ENCODE data around the gene SKI. TPM values are rescaled to one million over a fixed set of nuclear protein-coding genes. Genes with fewer than 3 reads are reported as not detected.
"Not testable (repeated sequence)": the region's sequence is repeated elsewhere in the genome, so short reads cannot be mapped to it uniquely, and the experiment has no call there.

Gene SKI
- total RNA-seq, 1 donor from 2014 or later, result 38.5 TPM

- ATAC-seq, result no peak
- intact Hi-C loops (cut with DNase I), result loop anchor here (5.0 kb wide), 1 partner anchor 65 kb away; no protein-coding TSS in a partner anchor
Measured at GRCh38 chr1:2317230-2318065, 89.3 kb downstream of the SKI start.

GRCh38 chr1:2318314-2319278 lies 90.5 kb downstream of the SKI start:
- intact Hi-C loops (cut with DNase I), result loop anchor here (5.0 kb wide), 1 partner anchor 64 kb away; no protein-coding TSS in a partner anchor

More at GRCh38 chr1:2317230-2318065, 89.3 kb downstream of the SKI start:
- no peak for DNase-seq (ENCODE audit: missing footprints)

GRCh38 chr1:2319291-2319690 lies 91.2 kb downstream of the SKI start:
- ATAC-seq (no peak), DNase-seq (ENCODE audit: missing footprints) (no peak)
- intact Hi-C loops (cut with DNase I), result loop anchor here (5.0 kb wide), 1 partner anchor 63 kb away; no protein-coding TSS in a partner anchor

More at GRCh38 chr1:2318314-2319278, 90.5 kb downstream of the SKI start:
- DNase-seq (ENCODE audit: missing footprints) (no peak), ATAC-seq (no peak)

GRCh38 chr1:2320006-2320405 lies 91.9 kb downstream of the SKI start:
- no peak for ATAC-seq
- intact Hi-C loops (cut with DNase I), result no loop called here
- no peak for DNase-seq (ENCODE audit: missing footprints)

GRCh38 chr1:2320760-2321667 lies 92.9 kb downstream of the SKI start:
- DNase-seq (ENCODE audit: missing footprints) (no peak), ATAC-seq (no peak)
- intact Hi-C loops (cut with DNase I), result no loop called here

- DNase-seq (ENCODE audit: missing footprints), result peak; percentile 86
- ATAC-seq, result peak; percentile 67
- intact Hi-C loops (cut with DNase I), result no loop called here
Measured at GRCh38 chr1:2322065-2322571, 94.0 kb downstream of the SKI start.

- no peak for DNase-seq (ENCODE audit: missing footprints)
- intact Hi-C loops (cut with DNase I), result no loop called here
- ATAC-seq, result peak; percentile 12
Measured at GRCh38 chr1:2322581-2323211, 94.6 kb downstream of the SKI start.

GRCh38 chr1:2323451-2323974 lies 95.4 kb downstream of the SKI start:
- intact Hi-C loops (cut with DNase I), result no loop called here
- DNase-seq (ENCODE audit: missing footprints) (no peak), ATAC-seq (no peak)

- intact Hi-C loops (cut with DNase I), result loop anchor here (5.0 kb wide), 1 partner anchor 53 kb away; no protein-coding TSS in a partner anchor
- DNase-seq (ENCODE audit: missing footprints), result no peak
Measured at GRCh38 chr1:2324553-2325366, 96.6 kb downstream of the SKI start.

GRCh38 chr1:2326524-2326923 lies 98.4 kb downstream of the SKI start:
- ATAC-seq (no peak), DNase-seq (ENCODE audit: missing footprints) (no peak)
- intact Hi-C loops (cut with DNase I), result loop anchor here (5.0 kb wide), 1 partner anchor 51 kb away; no protein-coding TSS in a partner anchor

More at GRCh38 chr1:2324553-2325366, 96.6 kb downstream of the SKI start:
- no peak for ATAC-seq

- ATAC-seq; DNase-seq (ENCODE audit: missing footprints): not testable (repeated sequence)
- intact Hi-C loops (cut with DNase I), result loop anchor here (5.0 kb wide), 1 partner anchor 50 kb away; no protein-coding TSS in a partner anchor
Measured at GRCh38 chr1:2327162-2327561, 99.0 kb downstream of the SKI start.

GRCh38 chr1:2327841-2328240 lies 99.7 kb downstream of the SKI start:
- ATAC-seq, result no peak
- intact Hi-C loops (cut with DNase I), result loop anchor here (5.0 kb wide), 1 partner anchor 49 kb away; no protein-coding TSS in a partner anchor

GRCh38 chr1:2328676-2329455 lies 100.7 kb downstream of the SKI start:
- intact Hi-C loops (cut with DNase I), result loop anchor here (5.0 kb wide), 1 partner anchor 48 kb away; no protein-coding TSS in a partner anchor
- no peak for ATAC-seq

More at GRCh38 chr1:2327841-2328240, 99.7 kb downstream of the SKI start:
- DNase-seq (ENCODE audit: missing footprints), result no peak

GRCh38 chr1:2330035-2330434 lies 101.9 kb downstream of the SKI start:
- no peak for DNase-seq (ENCODE audit: missing footprints)
- no peak for ATAC-seq
- intact Hi-C loops (cut with DNase I), result no loop called here

More at GRCh38 chr1:2328676-2329455, 100.7 kb downstream of the SKI start:
- no peak for DNase-seq (ENCODE audit: missing footprints)

GRCh38 chr1:2330519-2331199 lies 102.5 kb downstream of the SKI start:
- DNase-seq (ENCODE audit: missing footprints) (no peak), ATAC-seq (peak; percentile 54)
- intact Hi-C loops (cut with DNase I), result no loop called here

Measured in Right ventricle myocardium inferior (tissue), 1 donor.